ENCODE measurements around the gene ALDH8A1. TPM values are rescaled to one million over a fixed set of nuclear protein-coding genes. Genes with fewer than 3 reads are reported as not detected.

ALDH8A1 gene
- polyA plus RNA-seq, 1 of the 3 experiments (the other 2 are of a cell fraction) = 0.25 TPM

- TF ChIP-seq RXRA (IDR thresholded peaks at IDR 0.05; ENCODE audit: borderline replicate concordance, low read depth) (no peak), SMC3 (IDR thresholded peaks at IDR 0.05; ENCODE audit: low read depth, low read length) (no peak), TCF12 (IDR thresholded peaks at IDR 0.05) (peak; percentile 18; the same call in 1 of the 2 replicates), RCOR1 (IDR thresholded peaks at IDR 0.05; ENCODE audit: low read length) (no peak), MEF2A (IDR thresholded peaks at IDR 0.05; ENCODE audit: borderline replicate concordance, low read depth) (no peak), GATA2 (CRISPR knock-in tag; IDR thresholded peaks at IDR 0.05) (no peak), CTCF (IDR thresholded peaks at IDR 0.05) (no peak), SIN3A (IDR thresholded peaks at IDR 0.05; ENCODE audit: borderline replicate concordance, low read depth, low read length) (no peak)
These were observed 38.4 kb downstream of the ALDH8A1 start (continued) for GRCh38 chr6:134911547-134911946.

- no peak for TF ChIP-seq RFX5 (IDR thresholded peaks at IDR 0.05; ENCODE audit: low read length)
- no peak for TF ChIP-seq MXI1 (IDR thresholded peaks at IDR 0.05; ENCODE audit: low read depth, low read length)
- no peak for TF ChIP-seq YY1 (IDR thresholded peaks at IDR 0.05; ENCODE audit: low read depth)
- no peak for TF ChIP-seq TCF12 (IDR thresholded peaks at IDR 0.05)
- TF ChIP-seq CTCF (IDR thresholded peaks at IDR 0.05) = no peak
- TF ChIP-seq, protein P1, sequence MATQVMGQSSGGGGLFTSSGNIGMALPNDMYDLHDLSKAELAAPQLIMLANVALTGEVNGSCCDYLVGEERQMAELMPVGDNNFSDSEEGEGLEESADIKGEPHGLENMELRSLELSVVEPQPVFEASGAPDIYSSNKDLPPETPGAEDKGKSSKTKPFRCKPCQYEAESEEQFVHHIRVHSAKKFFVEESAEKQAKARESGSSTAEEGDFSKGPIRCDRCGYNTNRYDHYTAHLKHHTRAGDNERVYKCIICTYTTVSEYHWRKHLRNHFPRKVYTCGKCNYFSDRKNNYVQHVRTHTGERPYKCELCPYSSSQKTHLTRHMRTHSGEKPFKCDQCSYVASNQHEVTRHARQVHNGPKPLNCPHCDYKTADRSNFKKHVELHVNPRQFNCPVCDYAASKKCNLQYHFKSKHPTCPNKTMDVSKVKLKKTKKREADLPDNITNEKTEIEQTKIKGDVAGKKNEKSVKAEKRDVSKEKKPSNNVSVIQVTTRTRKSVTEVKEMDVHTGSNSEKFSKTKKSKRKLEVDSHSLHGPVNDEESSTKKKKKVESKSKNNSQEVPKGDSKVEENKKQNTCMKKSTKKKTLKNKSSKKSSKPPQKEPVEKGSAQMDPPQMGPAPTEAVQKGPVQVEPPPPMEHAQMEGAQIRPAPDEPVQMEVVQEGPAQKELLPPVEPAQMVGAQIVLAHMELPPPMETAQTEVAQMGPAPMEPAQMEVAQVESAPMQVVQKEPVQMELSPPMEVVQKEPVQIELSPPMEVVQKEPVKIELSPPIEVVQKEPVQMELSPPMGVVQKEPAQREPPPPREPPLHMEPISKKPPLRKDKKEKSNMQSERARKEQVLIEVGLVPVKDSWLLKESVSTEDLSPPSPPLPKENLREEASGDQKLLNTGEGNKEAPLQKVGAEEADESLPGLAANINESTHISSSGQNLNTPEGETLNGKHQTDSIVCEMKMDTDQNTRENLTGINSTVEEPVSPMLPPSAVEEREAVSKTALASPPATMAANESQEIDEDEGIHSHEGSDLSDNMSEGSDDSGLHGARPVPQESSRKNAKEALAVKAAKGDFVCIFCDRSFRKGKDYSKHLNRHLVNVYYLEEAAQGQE (IDR thresholded peaks at IDR 0.05; ENCODE audit: low read depth, low read length) = no peak
- no peak for TF ChIP-seq CHD2 (IDR thresholded peaks at IDR 0.05; ENCODE audit: low read length, partially characterized antibody)
- TF ChIP-seq TEAD4 (IDR thresholded peaks at IDR 0.05; ENCODE audit: borderline replicate concordance, insufficient read depth) = no peak
- no peak for TF ChIP-seq FOSL2 (IDR thresholded peaks at IDR 0.05; ENCODE audit: borderline replicate concordance, low read depth)
- no peak for TF ChIP-seq IRF3 (IDR thresholded peaks at IDR 0.05; ENCODE audit: low read depth, low read length)
- TF ChIP-seq, protein P2, sequence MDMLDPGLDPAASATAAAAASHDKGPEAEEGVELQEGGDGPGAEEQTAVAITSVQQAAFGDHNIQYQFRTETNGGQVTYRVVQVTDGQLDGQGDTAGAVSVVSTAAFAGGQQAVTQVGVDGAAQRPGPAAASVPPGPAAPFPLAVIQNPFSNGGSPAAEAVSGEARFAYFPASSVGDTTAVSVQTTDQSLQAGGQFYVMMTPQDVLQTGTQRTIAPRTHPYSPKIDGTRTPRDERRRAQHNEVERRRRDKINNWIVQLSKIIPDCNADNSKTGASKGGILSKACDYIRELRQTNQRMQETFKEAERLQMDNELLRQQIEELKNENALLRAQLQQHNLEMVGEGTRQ (IDR thresholded peaks at IDR 0.05; ENCODE audit: borderline replicate concordance, low read depth, low read length) = no peak
- TF ChIP-seq POLR2AphosphoS5 (IDR thresholded peaks at IDR 0.05; ENCODE audit: low read depth, low read length) = no peak
- TF ChIP-seq NFIC (IDR thresholded peaks at IDR 0.05; ENCODE audit: borderline replicate concordance) = no peak
- TF ChIP-seq, protein P3, sequence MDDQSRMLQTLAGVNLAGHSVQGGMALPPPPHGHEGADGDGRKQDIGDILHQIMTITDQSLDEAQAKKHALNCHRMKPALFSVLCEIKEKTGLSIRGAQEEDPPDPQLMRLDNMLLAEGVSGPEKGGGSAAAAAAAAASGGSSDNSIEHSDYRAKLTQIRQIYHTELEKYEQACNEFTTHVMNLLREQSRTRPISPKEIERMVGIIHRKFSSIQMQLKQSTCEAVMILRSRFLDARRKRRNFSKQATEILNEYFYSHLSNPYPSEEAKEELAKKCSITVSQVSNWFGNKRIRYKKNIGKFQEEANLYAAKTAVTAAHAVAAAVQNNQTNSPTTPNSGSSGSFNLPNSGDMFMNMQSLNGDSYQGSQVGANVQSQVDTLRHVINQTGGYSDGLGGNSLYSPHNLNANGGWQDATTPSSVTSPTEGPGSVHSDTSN (IDR thresholded peaks at IDR 0.05) = no peak
- no peak for TF ChIP-seq RXRA (IDR thresholded peaks at IDR 0.05; ENCODE audit: borderline replicate concordance, low read depth)
- no peak for DNase-seq
- H3K9me2 ChIP-seq = no peaks in the 10 kb centered on the region
- no peaks in the 10 kb centered on the region for H3K9me3 ChIP-seq
- H3F3A ChIP-seq (replicated peaks; ENCODE audit: insufficient read depth) = peaks cover 24% of the 10 kb centered on the region
- CTCF ChIA-PET = interaction anchor here (0.9 to 1.5 kb wide), 2 partner anchors 28 to 30 kb away, joined by 3 read pairs; no protein-coding TSS in a partner anchor
- H3K79me2 ChIP-seq (ENCODE audit: insufficient read depth) = no peaks in the 10 kb centered on the region
- WGBS (ENCODE audit: low lambda C conversion rate) = 100% methylated on average over 1 of the region's 1 CpG
- H3K27me3 ChIP-seq (ENCODE audit: insufficient read depth) = no peaks in the 10 kb centered on the region
- H2AFZ ChIP-seq (ENCODE audit: low read depth) = 0 out of 2 replicates have a peak overlapping the region, but pooled peaks have one; percentile 22
- peaks cover 3 to 5% of the 10 kb centered on the region in 2 experiments; a peak in 2 of 4 replicates for H3K4me1 ChIP-seq (ENCODE audit: control insufficient read depth in 1 of 2, insufficient read depth in 2 of 2, low read depth in 1 of 2, low read length in 1 of 2)
- H3K27ac ChIP-seq (ENCODE audit: low read depth in 2 of 2, low read length in 1 of 2) = peak overlapping the region in 1 of 2 experiments; percentile 96; a peak in 1 of 4 replicates
- no peaks in the 10 kb centered on the region for H3K36me3 ChIP-seq (replicated peaks in 1 of 2; ENCODE audit: control insufficient read depth in 1 of 2, insufficient read depth in 2 of 2, low read length in 1 of 2)
- no peak overlapping the region for H3K4me3 ChIP-seq (ENCODE audit: low read depth in 2 of 2, low read length in 1 of 2)
- H3K9ac ChIP-seq = no peak overlapping the region
- POLR2A ChIA-PET = no interaction called here
- H4K20me1 ChIP-seq (ENCODE audit: insufficient read depth) = no peaks in the 10 kb centered on the region
- no peak overlapping the region for H3K4me2 ChIP-seq
These were observed 39.3 kb downstream of the ALDH8A1 start for GRCh38 chr6:134910593-134910935.
